Fibroblast of skin of abdomen (primary cell): ENCODE measurements around the gene ATG2A. TPM values are rescaled to one million over a fixed set of nuclear protein-coding genes. Genes with fewer than 3 reads are reported as not detected.
A peak's percentile ranks its signal among the peaks of the same experiment; 100 is the strongest.

Experiments used
- DNase-seq: peaks from one replicate; pipeline ENCODE4 v3.0.0-alpha.2; 2013
- polyA plus RNA-seq, 2 experiments: library from polyadenylated mRNA; unstranded; fragments of 120-200 nt; gene quantifications; one replicate each; pipeline ENCODE4 v1.2.1, GENCODE V29; 2013; ENCODE audit not compliant: insufficient read length in 2 of 2

The ATG2A gene
- 11.2 TPM for polyA plus RNA-seq (2013, experiment 1 of 2; ENCODE audit: insufficient read length)
- 11.3 TPM for polyA plus RNA-seq (2013, experiment 2 of 2; ENCODE audit: insufficient read length)

DNA sequence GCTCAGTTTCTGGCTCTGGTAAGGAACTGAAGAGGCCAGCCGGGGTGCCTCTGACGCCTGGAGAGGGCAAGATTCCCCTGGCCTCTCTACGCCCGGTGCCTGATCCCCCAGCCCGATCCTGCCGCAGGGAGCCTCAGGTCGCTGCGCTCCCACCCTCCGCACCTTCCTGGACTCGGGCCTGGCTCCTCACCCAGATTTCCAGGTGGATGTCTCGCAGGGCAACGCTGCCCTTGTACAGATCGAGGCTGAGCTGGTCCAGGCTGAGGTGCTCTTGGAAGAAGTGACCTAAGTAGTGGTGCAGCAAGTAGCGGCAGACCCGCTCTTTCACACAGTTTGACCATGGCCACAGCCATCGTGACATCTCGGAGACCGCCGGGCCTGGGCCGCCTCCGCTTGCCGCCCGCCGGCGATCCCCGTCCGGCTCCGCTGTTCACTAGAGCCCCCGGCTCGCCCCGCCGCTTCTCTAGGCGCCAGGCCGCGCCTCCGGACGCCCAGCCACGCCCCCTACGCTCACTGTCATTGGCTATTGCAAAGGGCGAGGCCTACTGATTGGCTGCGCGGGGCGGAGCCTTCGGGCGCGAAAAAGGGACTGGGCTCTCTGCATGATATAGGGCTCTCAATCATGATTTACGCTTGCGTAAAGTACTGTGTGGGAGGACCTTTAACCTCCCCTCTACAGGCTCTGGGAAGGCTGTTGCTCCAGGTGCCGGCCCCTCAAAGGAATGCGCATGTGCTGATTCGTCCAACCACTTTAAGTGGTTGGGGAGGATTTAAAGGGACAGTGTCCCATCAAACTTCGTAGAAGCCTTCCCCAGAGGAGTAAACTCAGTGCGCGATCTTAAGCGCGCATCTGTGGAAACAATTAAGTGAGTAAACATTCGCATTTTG, at the start of gene ATG2A:
TSS of gene ATG2A (minus strand) at position 435 of the 888 bp plus-strand sequence. CDS start at position 361, 74 bp downstream.
- peak; percentile 100 for DNase-seq

DNA sequence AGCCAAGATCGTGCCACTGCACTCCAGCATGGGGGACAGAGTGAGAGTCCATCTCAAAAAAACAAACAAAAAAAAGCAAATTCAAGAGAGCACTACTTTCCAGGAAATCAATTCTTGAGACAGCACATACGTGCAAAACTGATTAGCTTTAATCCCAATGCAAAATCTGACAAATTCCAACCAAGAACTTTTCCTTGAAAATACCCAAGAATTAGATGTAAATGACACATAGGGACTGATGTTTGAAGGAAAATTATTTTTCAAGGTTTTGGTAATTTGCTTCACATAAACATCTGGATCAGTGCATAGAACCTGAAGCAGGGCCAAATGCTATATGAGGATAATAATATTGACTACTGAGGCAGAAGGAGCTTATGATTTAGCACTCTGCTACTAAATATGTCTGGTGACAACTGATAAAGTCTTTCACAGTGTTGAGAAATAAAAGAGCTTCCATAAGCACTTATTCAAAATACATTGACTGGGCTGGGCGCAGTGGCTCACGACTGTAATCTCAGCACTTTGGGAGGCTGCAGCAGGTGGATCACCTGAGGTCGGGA, 46.1 kb upstream of the ATG2A start:
- DNase-seq: no peak

DNA sequence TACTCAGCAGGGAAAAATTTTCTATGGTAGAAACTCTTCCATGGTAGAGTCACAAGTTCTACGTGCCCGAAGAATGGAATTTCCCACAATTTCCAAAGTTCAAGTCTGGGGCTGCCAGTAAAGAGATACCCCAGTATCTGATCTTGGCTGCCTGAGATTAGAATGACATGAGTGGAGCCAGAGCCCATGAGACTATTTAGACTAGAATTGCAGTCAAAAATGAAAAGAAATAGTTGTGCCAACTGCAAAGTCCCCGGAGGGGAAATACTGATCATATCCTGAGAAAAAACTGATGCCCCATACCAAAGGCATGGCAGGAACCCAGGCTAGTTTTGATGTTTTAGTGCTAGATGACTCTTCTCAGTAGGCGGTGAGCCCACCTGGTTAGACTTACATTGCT, 43.7 kb upstream of the ATG2A start:
- DNase-seq: no peak

DNA sequence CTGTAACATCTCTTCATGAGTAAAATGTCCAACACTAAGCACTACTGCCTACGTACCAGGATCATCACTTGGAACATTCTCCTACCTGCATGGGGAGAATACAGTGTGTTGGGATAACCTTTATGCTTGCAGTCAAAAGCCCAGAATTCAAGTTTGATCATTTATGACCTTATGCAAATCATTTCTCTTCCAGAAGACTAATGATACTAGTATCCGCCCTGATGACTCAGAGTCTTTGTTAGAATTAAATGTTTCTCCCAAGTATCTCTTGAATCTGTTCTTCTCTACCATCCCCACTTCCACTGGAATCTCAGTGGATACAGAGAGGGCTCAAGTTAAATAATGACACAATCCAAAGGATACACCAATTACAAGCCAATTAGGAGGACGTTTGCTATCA, 42.5 kb upstream of the ATG2A start:
- DNase-seq: no peak

DNA sequence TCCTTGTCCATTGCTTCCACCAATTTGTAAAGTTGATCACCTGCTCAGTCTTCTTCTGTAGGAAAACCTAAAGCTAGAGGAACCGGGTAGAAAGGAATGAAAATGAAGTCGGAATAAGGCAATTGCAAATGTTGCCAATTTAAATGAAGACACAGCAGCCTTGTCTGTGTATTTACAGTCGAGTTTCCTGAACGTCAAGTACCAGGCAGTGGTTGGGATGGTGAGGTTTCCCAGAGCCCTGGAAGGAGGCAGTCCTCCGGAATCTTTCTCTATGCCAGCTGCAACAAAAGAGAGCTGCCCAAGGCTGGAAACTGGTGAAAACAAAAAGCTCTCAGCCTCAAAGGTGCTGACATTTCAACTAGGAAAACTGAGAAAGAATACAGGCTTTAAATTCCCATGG, 37.2 kb upstream of the ATG2A start:
- no peak for DNase-seq

DNA sequence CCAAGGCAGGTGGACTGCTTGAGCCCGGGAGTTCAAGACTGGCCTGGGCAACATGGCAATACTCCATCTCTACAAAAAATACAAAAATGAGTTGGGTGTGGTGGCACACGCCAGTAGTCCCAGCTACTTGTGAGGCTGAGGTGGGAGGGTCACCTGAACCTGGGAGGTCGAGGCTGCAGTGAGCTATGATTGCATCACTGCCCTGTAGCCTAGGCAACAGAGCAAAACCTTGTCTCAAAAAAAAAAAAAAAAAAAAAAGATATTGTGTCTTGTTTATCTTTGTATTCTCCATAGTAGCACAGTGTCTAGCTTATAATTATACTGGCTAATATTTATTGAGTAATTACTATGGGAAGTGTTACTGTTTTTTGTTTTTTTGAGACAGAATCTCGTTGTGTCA, 34.5 kb upstream of the ATG2A start:
- DNase-seq: no peak

DNA sequence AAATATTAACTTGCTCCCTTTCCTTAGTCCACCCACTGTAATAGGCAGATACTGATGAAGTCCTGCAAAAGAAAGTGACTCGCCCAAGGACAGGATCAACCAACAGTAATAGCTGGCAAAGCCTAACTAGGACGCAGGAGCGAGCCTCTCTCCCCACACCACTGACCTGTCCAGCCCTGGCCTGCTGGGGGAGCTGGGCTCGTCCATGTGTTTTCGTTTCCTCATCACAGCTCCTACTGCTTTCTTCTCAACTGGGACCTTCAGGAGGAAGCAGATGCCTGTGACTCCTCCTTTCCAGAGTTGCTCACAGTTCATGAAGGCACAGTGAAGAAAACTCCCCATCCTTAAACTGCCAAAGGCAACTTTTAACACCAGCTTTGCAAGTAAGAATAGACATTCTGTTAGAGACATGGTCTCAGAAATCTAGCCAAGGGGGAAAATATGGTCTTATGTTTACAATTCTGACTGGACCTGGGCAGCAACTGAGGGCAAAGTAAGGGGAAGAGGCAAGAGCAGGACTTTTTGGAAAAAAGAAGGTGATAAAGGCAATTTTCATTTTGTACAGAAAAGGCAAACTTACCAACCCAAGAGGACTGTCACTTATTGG, 30.3 kb upstream of the ATG2A start:
- DNase-seq: no peak

DNA sequence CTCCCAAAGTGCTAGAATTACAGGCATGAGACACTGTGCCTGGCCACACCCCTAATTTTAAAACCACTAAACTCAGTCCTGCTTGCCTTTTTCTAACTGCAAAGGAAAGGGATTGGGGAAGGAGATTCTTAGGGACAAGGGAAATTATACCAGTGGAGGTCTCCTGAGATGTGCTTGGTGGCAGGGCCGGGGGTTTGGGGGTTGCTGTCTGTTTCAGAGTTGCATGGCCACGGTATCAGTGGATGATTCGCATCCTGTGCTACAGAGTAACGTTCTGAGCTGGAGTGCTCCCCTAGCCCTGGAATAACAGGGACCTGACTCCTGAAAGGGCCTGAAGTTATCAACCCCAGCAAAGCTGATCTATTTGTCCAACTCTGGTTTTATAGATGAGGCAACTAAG, 19.5 kb upstream of the ATG2A start:
- DNase-seq: no peak

DNA sequence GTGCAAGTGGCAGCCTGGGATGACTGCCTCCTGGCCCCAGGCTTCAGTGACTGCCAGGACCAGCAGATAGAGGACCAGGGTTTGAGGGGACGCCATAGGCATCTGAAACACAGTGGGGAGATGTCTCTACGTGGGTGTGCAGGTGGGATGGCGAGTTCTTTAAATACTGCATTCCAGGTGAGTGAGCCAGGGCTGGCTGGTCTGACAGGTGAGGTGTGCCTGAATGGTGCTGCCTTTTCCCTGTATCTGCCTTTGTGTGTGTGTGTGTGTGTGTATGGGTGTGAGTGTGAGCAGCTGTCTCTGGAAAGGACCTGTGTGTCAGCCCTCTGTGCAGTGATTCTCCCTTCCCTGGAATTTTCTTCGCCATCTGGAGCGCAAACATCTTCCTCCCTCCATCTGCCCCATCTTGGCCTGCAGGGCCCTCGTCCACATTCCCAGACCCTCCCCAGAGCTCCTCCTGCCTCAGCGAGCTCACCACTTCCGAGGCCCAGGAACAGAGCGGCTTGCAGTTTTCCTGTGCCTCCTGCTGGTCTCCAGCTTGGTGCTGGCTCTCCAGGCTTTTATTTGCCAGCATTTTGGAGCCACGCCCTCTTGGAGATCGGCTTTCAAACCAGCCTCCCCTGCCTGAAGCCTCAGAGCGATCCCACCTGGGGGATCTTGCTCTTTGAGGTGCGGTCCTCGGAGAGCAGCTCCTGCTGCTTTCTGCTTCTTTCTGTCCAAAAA, 18.5 kb upstream of the ATG2A start, which contains the start of gene GPHA2:
TSS of gene GPHA2 (minus strand) at position 535 of the 723 bp plus-strand sequence. CDS start at position 102, 433 bp downstream.
- DNase-seq: peak; percentile 30

DNA sequence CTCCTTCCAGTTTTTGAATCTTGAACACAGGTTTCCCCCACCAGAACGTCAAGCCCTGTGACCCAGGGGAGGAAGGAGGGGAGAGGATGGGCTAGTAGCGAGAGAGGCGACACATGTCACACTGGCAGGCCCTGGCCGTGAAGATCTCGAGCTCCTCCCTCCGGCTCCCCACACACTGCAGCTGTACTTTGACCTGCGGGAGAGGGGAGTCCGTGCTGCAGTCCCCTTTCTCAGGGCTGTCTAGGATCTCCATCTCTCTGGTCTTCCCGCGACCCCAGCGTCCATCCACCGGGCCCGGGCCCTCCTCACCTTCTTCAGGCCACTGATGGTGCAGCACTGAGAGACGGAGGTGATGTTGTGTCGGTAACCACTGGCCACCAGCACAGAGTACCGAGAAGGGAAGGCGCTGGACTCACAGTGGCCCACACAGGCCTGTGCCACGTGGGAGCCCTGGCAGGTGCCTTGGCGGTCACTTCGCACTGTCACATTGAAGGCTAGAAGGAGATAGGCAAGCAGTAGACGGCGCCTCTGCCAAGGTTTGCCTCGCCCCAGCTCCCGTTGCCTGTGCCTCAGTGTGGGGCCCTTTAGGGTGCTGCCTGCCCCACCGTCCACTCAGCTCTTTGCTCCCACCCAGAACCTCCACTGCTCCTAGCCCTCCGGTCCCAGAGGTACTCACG, 17.8 kb upstream of the ATG2A start:
- no peak for DNase-seq

DNA sequence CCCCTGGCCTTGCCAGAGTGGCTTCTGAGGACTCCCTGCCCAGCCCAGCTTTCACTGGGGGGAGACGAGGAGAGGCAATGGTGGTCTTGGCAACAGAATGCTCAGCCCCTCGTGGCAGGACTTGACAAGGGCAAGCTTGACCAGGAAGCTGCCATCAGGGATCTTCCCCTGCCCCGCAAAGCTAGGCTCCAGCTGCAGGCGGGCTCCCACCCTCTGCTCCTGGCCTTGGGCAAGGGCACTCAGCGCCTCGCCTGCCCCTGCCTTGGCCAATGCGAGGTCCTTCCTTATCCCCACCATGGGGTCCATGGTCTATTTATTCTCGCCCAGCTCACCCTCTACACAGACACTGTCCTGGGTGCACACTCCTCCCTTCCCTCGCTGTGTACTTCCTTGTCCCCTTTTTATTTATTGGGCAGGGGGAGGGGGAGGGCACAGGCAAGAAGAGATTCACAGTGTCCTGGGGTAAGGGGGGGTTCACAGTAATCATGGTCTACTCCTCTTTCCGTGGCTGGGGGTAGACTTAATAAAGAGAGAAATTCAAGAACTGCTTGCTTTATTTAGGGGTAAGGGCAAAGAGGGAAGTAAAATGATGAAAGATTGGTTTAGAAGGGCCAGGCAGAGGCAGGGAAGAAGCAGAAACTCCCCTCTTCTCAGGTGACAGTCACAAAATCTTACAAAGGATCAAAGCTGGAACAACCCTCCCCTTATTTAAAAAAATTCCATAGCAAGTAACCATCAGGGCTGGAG, 17.1 kb upstream of the ATG2A start:
- DNase-seq: no peak

DNA sequence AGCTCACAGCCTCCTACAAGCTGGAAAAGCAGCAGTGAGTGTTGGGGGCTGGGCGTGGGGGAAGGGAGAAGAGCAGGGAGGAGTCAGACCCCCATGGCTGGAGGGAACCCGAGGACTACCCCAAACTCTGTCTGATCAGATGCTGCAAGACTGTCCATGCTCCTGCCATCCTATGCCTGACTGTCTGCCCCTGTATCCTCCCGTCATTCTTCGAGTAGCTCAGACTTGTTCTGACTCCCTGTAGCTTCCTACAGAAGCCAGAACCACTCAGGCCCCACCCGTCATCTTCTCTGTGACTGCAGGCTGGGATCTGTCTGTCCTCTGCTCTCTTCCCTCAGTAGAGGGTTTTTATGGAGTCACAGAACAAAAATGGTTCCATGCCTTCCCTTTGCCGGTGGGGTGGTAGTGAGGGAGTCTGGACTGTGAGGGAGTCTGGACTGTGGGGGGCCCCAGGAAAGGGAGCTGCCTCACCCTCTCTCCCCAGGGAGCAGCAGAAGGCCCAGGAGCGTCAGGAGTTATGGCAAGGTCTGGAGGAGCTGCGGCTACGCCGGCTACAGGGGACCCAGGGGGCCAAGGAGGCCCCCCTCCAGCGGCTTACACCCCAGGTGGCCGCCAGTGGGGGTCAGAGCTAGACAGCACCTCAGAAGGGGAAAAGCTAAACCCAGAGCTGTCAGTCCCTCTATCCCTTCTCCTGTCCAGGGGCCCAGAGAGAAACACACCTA, 16.4 kb upstream of the ATG2A start:
- DNase-seq: no peak

DNA sequence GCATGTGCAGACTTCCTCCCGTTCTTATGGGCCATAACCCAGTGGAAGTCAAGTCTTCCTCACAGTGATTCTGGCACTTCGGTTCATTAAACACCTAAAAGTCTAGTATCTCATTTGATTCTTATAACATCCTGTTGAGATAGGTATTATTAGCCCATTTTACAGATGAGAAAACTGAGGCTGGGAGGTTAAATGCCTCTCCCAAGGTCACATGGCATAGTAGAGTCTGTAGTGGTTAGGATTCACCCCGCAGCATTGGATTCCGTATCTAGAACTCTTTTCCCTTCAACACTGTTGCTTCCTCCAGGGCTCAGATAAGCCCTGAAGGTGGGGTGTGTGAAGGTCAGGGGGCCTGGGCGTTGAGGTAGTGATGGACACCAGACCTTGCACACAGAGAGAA, 15.3 kb upstream of the ATG2A start:
- no peak for DNase-seq

DNA sequence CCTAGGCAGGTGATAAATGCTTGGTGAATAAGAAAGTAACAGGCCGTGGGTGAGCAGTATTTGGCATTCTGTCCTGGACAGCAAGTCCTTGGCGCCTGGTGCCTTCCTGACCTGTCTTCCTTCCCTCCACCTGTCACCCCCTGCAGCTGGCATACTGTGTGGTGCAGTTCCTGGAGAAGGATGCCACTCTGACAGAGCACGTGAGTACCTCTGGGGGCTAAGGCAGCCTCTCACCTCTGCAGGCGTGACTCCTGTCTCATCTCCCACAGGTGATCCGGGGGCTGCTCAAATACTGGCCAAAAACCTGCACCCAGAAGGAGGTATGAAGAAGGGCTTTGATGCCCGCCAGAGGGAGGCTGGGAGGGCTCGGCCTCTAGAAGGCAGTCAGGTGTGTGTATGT, 14.3 kb upstream of the ATG2A start:
- no peak for DNase-seq

DNA sequence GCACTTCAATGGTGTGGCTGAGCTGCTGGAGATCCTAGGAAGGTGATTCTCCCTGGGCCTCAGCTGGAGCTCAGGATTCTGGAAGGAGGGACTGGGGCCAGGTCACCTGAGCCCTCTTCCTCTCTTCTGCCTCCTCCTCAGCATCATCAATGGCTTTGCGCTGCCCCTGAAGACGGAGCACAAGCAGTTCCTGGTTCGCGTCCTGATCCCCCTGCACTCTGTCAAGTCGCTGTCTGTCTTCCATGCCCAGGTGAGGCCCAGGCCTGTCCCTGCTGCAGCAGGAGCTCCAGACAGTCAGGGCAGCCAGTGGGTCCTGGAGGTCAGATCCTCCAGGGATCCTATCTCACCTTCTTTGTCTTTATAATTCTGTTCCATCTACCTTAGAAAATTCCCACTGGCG, 13.3 kb upstream of the ATG2A start:
- DNase-seq: no peak

DNA sequence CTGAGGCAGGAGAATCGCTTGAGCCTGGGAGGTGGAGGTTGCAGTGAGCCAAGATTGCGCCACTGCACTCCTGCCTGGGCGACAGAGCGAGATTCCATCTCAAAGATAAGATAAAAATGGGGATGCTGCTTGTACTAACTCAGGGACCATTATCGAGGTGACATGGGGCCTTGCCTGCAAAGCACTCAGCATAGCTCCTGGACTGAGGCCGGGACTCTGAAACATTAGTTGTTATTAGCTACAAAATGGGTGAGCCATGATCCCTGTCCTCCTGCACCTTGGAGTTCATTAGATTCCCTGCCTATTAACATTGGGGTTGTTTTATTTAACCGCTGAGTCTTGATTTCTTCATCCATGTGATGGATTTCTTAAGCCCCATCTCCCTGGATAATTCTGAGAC, 12.6 kb upstream of the ATG2A start:
- DNase-seq: no peak

DNA sequence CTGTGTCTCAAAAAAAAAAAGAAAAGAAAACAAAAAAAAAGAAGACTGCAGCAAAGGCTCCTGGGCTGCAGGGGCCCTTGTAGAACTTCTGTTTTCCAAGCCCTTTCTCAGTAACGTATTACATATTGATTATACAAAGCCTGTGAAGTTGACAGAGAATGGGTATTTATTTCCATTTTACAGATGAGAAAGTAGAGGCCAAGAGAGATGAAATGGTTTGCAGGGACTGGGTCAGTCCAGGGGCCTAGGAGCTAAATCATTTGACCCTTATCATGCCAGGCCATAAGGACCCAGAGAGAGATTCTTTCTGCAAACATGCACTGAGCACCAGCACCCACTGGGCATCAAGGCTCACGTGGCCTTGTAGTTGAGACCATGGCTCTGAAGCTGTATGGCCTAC, 11.9 kb upstream of the ATG2A start:
- no peak for DNase-seq

DNA sequence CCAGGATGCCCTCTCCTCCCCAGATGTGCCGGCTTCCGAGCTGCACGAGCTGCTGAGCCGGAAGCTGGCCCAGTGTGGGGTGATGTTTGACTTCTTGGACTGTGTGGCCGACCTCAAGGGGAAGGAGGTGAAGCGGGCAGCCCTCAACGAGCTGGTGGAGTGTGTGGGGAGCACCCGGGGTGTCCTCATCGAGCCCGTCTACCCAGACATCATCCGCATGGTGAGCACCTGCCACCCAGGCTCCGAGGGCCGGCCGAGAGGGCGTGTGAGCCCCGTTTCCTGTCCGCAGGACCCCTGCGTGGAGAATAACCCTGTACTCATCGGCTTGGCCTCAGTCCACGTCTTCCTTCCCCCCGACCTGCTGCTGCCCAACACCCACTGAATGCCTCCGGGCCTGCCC, 9.7 kb upstream of the ATG2A start:
- DNase-seq: no peak

DNA sequence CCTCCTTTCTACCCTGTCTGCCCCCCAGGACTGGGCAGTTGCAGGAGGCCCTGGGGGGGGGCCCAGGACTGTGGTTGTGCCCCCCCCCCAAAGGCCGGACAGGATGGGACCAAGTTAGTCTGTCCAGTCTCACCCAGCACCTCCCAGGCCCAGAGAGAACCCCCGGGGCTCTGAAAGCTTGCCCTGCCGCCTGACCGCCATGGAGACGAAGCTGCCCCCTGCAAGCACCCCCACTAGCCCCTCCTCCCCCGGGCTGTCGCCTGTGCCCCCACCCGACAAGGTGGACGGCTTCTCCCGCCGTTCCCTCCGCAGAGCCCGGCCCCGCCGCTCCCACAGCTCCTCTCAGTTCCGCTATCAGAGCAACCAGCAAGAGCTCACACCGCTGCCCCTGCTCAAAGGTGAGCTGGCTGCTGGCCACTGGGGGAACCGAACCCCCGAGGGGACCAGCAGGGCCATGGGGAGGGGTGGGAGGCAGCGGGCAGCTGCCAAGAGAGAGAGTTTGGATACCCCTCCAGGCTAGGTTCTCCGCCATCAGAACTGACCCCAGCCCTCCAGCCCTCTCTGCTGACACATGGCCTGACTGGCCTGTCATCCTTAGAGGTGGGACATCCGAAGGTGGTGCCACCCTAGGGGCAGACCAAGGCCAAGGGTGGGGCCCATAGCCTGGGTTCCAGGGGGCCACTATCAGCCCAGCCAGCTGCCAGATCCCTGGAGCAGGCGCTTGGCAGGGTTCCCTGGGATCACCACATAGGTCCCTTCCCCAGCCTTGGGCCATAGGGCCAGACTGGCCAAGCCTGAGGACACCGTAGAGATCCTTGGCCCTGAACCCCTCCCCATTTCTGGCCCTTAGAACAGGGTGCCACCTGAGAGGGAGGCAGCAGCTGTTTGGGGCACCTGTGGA, 8.8 kb upstream of the ATG2A start:
- DNase-seq: no peak

DNA sequence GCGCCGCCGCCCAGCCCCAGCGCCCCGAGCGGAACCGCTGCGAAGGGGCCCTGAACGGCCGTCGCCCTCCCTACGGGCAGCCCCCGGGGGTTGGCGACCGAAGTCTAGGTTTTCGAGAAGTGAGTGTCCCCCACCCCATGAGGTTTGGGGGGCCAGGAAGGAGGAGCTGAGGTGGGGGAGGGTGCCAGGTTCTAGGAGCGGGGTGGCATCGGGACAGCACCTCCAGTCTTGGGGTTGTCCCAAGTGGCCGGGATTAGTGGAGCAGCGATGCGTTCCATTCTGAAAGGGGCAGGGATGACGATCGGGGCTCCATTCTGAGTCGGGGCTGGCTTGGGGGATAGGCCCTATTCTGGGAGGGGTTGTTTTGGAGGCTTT, 7.9 kb upstream of the ATG2A start:
- DNase-seq: no peak
